GM18502 (cell line): ENCODE data around the gene STXBP6.

ENCODE experiments used
- ATAC-seq: cut with Tn5 transposase; IDR thresholded peaks from one replicate; pipeline ENCODE4 v1.9.1; 2021; ENCODE audit warnings: mild to moderate bottlenecking; ENCODE audit not compliant: unreplicated experiment, poor library complexity

Gene STXBP6

GRCh38 chr14:25026476-25027137, 23.3 kb downstream of the STXBP6 start:
- peak; percentile 72 for ATAC-seq

- ATAC-seq = no peak
Measured at GRCh38 chr14:25019892-25020291, 30.1 kb downstream of the STXBP6 start.

GRCh38 chr14:25017562-25017961, 32.4 kb downstream of the STXBP6 start:
- ATAC-seq = no peak

- no peak for ATAC-seq
Measured at GRCh38 chr14:25015761-25016160, 34.2 kb downstream of the STXBP6 start.

GRCh38 chr14:25014440-25014839, 35.5 kb downstream of the STXBP6 start:
- no peak for ATAC-seq

- ATAC-seq = no peak
Measured at GRCh38 chr14:25011095-25011494, 38.9 kb downstream of the STXBP6 start.

GRCh38 chr14:25010471-25010870, 39.5 kb downstream of the STXBP6 start:
- no peak for ATAC-seq

- no peak for ATAC-seq
Measured at GRCh38 chr14:25009891-25010290, 40.1 kb downstream of the STXBP6 start.

- no peak for ATAC-seq
Measured at GRCh38 chr14:25007832-25008231, 42.1 kb downstream of the STXBP6 start.

GRCh38 chr14:25006961-25007795, 42.8 kb downstream of the STXBP6 start:
- no peak for ATAC-seq

GRCh38 chr14:25006031-25006430, 43.9 kb downstream of the STXBP6 start:
- no peak for ATAC-seq

- ATAC-seq = no peak
Measured at GRCh38 chr14:25004389-25004809, 45.5 kb downstream of the STXBP6 start.

- no peak for ATAC-seq
Measured at GRCh38 chr14:25003537-25003936, 46.4 kb downstream of the STXBP6 start.

GRCh38 chr14:25001601-25002000, 48.3 kb downstream of the STXBP6 start:
- ATAC-seq = no peak

GRCh38 chr14:25001156-25001555, 48.8 kb downstream of the STXBP6 start:
- ATAC-seq = no peak

GRCh38 chr14:24999157-24999556, 50.8 kb downstream of the STXBP6 start:
- no peak for ATAC-seq

- no peak for ATAC-seq
Measured at GRCh38 chr14:24996930-24997725, 52.8 kb downstream of the STXBP6 start.

- no peak for ATAC-seq
Measured at GRCh38 chr14:24995016-24995415, 54.9 kb downstream of the STXBP6 start.

GRCh38 chr14:24993631-24994030, 56.3 kb downstream of the STXBP6 start:
- no peak for ATAC-seq

- no peak for ATAC-seq
Measured at GRCh38 chr14:24992624-24993360, 57.2 kb downstream of the STXBP6 start.
